GM19395 (cell line): ENCODE data around the gene TRIM8.

Experiments used
- ATAC-seq: cut with Tn5 transposase; IDR thresholded peaks from one replicate; pipeline ENCODE4 v1.9.1; 2021; ENCODE audit warnings: mild to moderate bottlenecking, moderate library complexity; ENCODE audit not compliant: unreplicated experiment

TRIM8 gene

DNA sequence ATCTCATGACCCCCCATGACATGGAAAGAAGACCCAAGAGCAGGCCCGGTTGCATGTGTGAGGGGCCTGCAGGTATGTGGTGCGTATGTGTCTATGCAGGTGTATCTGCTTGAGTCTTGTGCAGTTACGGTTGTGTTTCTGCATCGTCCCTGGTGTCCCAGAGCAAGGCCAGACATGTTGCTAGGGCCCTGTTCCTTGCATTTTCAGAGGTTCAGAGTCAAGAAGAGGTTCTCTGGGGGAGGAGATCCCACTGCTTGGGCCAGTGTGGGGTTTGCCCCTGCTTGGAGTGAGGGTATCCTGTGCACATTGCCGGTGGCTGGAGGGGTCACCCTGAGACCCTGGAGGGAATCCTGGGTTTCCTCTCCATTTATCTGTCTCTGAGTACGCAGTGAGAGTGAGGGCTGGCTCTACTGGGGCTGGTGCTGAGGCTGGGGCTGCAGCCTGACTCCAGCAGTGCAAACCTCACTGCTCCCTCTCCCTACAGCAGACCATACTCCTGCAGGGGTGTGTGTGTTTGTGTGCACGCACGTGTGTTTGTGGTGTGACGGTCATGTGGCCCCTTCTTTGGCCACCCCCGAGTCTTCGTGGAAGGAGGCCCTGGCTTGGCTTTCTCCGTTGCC lies 4.1 kb downstream of the TRIM8 start:
- no peak for ATAC-seq

DNA sequence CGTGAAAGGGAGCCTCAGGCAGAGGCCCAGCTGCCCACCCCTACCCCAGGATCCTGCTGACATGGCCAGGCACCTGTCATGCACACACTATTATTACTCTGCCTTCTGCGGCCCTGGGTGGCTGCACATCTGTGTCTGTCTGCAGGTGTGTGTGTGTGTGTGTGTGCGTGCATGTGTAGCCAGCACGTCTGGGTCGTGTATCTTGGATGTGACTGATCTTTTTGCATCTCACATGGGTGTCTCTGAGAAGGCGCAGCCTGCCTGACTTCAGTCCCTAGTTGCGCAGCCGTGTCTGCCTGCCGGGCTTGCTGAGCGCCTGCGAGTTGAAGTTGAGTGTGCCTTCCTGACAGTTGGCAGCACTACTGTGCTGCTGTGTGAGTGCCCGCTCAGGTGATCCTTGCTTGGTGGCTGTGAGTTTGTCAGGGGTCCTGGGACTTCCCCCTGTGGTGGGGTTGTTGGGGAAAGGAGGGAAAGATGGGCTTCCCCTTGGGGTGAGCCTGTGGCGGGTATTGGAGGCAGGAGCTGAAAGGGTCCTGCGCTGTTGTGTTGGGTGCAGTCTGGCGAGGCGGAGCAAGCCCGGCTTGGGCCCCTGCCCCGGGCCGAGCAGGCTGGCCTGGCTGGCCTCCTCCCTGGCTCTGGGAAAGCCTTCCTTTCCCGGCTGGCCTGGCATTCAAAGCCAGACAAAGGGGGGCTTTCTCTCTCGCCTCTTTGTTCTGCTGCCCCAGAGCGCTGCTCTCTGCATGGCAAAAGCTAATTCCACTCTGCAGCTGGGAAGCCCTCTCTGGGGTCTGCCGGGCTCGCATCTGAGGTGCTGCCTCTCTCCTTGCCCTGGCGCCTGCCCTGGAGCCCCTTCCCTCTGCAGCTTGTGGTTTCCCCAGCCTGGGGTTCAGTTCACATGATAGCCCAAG lies 4.9 kb downstream of the TRIM8 start:
- ATAC-seq, result no peak

DNA sequence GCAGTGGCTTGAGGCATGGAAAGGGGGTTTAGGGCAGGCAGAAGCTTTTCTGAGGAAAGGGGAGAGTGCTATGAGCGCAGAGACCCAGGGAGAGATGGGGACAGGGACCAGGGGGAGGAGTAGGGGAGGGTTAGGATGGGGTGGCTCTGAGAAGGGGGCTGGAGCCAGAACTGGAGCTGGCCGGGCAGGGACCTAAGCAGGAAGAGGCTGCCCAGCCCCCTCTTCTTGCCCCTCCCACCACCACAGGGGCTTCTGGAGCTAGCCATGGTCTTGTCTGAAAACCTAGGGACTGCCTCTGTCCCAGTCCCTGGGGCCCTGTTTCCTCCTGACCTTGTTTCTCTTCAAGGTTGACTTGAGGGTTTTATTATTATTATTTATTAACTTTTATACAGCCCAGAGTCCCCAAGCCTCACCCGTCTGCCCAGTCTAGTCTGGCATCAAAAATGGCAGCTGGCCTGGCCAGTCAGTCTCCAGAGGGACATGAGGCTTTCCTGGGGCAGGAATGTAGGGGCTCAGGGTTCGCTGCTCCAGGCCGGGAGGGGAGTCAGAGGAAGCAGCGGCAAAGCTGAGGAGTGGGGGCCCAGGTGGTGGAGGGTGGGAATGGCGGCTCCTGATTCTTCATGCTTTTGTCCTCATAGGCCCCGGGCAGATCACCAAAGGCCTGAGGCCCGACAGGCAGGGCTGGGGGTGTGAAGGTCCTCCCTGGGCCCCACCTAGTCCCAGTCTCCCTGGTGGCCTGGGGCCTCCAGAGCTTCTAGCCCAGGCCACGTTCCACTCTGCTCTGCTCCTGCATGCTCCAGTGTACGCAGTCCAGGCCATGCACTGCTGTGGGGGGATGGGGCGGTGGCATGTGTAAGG lies 5.7 kb downstream of the TRIM8 start:
- no peak for ATAC-seq

DNA sequence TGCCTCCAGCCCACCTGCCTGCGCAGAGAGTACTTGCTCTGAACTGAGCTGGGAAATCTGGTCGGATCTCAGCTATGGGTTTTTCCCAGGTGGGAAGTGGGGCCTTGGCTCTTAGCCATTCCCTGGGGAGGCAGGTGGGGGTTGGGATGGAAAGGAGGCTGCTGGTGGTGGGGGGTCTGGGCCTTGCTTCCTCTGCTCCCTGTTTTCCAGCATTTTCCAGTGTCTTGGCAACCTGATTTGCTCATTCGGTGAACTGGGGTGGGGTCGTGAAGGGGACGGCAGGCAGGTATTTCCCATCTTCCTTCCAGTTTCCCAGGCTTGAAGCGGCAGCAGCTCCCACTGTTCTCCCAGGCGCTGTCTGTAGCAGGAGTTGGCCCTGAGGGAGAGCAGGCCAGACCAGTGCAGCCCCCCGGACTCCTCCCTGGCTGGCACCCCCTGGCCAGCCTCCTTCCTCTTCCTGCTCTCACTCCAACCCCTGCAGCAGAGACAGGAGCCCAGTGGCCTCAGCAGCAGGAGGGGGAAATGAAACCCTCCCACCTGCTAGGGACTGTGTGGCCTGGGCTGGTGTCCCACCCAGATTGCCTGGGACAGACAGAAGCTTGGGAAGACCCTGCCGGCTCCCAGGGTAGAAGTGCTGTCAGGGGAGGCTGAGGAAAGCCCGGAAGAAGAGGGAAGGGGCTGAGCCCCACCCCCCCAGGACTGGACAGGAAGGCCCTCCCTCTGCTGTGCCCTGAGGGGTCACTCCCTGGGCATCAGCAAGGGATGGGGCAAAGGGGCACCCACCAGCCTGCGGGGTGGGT lies 6.6 kb downstream of the TRIM8 start:
- ATAC-seq, result no peak

DNA sequence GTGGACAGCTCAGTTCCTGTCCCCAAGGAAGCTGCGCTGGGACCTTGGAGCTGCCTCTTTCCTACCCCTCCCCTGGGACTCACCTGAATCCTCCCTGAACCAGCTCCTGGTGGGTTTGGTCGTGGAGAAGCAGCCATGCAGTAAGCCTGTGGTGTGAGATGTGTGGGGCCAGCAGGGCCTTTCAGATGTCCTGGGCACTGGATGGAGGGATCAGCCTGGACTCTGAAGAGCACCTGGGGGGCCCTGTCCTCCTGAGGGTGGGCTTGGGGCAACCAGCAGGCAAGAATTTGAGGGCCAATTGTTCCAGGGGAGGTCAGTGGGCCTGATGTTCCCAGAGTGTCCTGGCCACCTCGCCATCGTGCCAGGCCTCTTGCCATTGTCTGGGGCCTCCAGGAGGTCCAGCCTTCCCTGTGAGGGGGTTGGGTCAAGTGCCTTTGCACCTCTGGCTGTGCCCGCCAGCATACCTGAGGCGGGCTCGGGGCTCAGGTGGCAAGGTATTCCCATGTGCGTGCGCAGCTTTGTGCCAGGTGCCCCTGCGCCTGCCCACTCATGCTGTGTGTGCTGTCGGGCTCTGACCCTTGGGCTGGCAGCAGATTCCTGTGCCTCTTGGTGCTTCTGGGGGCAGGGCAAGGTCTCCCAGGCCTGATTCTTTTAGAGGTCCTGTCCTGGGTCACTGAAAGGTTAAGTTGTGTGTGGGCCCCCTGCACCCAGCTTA lies 7.3 kb downstream of the TRIM8 start:
- peak; percentile 22 for ATAC-seq

DNA sequence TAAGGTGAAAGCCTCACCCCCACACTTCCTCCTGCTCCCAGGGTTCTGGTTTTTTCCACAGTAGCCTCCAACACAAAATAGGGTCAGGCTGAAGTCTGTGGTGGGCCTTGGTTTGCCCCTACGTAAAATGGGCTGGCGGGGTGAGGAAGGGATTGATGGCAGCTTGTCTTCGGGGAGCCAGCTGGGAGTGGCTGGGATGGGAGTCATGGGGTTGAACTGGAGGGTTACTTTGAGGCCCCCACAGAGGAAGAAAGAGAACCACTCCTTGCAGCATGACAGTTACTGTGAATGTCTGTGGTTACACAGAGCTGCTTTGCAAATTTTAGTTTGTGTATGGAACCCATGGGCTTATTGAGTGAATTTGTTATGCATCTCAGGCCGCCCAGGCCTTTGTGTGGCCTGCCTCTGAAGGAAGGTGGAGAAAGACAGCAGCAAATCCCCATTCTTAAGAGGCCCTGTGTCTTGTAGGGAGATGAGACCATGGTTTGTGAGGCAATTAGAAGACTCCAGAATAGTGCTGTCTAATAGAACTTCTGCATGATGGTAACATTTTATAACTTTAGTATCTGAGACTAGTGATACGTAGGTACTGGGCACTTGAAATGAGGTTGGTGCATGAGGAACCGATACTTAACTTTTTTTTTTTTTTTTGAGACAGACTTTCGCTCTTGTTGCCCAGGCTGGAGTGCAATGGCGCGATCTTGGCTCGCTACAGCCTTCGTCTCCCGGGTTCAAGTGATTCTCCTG lies 8.1 kb downstream of the TRIM8 start:
- ATAC-seq, result peak; percentile 60

DNA sequence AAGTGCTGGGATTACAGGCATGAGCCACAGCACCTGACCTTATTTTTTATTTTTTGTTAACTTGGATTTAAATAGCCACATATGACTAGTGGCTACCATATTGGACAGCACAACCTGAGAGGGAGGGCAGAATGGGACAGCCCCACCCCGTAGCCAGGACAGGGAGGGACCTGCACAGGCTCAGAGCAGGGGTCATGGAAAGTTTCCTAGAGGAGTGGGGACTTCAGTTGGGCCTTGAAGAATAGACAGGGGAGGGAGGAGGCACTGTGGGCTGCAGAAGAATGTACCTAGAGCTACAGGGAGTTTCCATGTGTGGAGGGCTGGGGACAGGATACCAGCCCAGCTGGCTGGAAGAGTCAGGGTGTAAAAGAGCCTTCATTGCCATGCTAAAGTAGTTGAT lies 8.8 kb downstream of the TRIM8 start:
- no peak for ATAC-seq

DNA sequence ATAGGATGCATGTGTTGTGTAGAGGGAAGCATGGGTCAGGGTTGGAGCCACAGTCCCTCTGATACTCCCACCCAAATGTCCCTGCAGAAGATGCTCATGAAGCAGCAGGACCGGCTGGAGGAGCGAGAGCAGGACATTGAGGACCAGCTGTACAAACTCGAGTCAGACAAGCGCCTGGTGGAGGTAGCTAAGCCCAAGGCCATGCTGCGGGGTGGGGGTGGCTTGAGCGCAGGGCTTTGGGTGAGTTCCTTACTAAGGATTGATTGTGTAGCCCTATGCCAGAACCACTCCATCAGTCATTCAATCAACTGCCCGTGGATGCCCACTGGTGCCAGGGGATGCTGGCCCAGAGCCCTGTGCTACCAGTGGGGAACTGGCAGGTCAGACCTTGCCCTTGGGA lies 10.3 kb downstream of the TRIM8 start:
- ATAC-seq, result no peak

DNA sequence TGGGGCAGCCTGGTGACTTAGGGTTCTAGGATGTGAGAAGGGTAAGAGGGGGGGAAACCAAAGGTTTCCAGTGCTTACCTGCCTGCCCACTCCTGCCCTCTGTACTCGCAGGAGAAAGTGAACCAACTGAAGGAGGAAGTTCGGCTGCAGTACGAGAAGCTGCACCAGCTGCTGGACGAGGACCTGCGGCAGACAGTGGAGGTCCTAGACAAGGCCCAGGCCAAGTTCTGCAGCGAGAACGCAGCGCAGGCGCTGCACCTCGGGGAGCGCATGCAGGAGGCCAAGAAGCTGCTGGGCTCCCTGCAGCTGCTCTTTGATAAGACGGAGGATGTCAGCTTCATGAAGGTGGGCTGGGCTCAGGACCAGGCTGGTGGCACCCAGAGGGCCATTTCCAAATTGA lies 10.7 kb downstream of the TRIM8 start:
- ATAC-seq, result no peak

DNA sequence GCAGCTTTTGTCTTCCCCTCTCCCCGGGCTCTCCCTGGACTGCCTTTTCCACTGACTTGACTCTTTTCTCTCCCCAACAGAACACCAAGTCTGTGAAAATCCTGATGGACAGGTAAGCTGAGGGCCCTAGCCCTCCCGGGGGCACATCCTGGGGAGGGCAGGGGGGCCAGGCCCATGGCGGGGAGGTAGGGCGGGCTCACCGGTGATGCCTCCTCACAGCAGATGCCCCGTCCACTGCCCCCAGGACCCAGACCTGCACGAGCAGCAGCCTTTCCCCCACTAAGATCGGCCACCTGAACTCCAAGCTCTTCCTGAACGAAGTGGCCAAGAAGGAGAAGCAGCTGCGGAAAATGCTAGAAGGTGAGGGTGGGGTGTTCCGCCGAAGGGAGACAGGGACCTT lies 11.7 kb downstream of the TRIM8 start:
- ATAC-seq, result no peak

DNA sequence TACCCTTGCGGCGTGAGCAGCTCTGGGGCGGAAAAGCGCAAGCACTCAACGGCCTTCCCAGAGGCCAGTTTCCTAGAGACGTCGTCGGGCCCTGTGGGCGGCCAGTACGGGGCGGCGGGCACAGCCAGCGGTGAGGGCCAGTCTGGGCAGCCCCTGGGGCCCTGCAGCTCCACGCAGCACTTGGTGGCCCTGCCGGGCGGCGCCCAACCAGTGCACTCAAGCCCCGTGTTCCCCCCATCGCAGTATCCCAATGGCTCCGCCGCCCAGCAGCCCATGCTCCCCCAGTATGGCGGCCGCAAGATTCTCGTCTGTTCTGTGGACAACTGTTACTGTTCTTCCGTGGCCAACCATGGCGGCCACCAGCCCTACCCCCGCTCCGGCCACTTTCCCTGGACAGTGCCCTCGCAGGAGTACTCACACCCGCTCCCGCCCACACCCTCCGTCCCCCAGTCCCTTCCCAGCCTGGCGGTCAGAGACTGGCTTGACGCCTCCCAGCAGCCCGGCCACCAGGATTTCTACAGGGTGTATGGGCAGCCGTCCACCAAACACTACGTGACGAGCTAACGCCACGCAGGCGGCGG lies 12.6 kb downstream of the TRIM8 start:
- ATAC-seq, result no peak

DNA sequence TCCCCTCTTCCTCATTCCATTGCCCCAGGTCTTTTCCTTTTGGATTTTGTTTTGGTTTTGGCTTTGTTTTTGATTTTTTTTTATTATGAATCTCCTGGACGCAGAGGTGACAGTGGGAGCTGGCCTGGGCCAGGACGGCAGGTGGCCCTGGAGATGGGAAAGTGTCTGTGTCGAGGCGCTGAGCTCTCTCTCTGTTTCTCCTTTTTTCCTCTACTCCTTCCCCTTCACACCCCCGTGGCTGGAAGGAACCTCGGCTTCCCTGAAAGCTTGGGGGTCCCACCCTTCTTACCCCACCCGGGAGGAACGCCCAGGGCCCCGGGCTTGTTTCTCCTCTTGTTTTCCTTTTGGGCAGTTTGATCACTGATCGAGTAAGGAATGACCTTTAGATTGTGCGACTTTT lies 13.2 kb downstream of the TRIM8 start:
- no peak for ATAC-seq

DNA sequence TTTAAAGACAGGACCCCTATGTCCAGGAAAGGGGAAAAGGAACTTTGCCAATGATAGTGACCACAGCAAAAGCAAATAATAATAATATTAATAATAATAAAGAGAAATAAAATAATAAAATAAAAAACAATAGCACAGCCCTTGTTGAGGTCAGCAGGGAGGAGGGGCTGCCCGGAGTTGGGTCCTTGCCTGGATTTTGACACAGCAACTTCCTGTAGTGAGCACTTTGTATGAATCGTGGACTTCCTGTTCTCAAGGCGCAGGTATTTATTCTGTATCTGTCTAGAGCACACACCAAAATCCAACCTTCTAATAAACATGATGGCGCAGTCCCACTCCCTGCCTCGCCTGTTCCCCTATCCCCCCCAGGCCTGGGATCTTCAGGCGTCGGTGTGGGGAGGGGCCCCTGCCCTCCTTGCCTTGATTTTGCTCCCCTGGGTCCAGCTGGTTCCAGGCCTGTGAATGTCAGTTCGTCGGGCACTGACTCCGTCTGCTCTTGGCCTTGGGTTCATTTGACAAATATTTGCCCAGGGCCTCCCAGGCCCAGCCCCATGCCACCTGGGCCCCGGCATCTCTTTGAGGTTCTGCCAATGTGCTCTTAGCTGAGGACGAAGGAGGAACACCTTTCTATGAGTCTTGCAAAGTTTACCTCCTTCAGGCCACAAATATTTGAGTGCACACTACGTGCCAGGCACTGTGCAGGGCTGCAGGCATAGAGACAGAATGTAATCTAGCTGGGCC lies 13.9 kb downstream of the TRIM8 start:
- no peak for ATAC-seq

DNA sequence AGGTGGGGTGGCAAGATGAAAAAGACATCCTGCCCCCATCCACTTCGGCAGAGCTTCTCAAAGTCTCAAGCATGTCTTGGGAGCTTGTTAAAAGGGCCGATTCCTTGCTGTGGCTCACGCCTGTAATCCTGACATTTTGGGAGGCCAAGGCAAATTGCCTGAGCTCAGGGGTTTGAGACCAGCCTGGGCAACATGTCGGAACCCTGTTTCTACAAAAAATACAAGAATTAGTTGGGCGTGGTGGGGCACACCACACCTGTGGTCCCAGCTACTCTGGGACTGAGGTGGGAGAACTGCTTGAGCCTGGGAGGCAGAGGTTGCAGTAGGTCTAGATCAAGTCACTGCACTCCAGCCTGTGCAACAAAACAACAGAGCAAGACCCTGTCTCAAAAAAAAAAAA lies 14.5 kb downstream of the TRIM8 start:
- no peak for ATAC-seq

DNA sequence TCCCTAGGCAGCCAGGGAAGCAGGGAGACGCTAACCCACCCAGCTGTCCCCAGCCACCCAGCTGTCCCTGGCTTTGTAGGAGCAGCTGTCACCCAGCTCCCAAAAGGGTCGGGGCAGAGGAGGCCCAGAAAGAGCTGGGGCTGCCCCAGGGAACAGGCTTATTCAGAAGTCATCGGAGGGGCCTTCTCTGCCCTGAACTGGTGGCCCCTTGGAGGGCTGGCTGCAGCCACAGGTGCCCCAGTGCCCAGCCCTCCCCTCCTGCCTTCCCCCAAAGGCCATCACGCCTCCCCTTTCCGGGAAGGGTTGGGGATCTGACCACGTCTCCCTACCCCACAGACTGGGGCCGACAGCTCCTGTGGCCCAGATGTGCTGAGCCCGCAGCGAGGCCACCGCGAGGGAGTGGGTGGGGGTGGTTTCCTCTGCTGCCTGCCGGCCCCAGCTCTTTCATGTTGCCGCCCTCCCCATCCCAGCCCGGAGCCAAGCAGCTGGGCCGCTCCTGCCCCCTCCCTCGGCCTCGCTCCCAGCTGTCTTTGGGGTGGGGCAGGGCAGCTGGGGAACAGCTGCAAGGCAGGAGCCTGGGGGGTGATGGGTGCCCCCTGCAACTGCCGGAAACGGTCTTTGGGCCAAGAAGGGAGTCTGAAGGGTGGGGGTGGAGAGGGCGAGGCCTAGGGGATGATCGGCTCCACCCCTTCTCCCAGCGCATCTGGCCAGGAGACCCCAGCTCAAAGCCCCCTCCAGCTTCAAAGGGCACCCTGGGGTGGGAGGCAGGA lies 16.8 kb downstream of the TRIM8 start:
- peak; percentile 81 for ATAC-seq

DNA sequence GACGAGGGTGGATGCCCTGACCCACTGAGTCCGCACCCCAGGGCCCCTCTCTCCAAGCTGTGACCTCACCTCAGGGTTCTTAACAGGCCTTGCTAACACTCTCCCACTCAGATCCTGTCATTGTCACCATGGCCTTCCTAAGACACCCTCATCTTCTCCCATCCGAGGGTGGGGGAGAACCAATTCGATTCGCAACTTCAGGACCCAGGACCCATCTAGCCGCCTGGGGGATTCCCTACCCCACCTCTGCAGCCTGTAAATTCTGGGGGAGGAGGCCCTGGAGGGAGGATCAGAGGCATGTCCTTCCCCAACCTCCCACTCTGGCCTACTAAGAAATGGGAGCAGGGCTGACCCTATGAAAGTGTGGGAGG lies 17.4 kb downstream of the TRIM8 start:
- peak; percentile 20 for ATAC-seq

DNA sequence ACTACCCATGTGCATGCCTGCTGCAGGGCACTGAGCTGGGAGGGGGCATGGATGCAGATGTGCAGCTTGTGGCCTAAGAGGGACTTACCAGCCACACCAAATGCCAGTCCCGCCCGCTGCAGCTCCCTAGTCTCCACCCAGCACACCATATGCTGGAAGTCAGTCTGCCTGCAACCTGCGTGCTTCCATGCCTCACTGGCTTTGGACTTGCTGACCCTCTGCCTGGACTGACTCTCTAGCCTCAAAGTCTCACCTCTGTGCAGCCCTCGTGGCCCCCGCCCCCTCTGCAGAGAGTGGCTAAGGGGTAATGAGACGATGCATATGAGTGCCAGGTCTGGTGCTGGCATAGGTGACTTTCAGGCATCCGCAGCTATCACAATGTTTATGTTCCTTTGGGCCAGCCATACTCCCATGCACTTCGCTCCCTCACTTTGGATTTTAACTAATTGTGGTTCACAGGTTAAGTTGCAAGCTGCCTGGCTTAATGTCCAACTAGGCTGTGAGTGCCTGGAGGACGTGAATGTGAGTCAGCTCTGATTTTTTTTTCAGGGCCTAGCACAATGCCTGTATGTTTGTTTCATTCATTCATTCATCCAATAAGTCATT lies 21.7 kb downstream of the TRIM8 start:
- ATAC-seq, result no peak
